ENCODE data around the gene ENTR1. TPM values are rescaled to one million over a fixed set of nuclear protein-coding genes. Genes with fewer than 3 reads are reported as not detected.

ENTR1 gene
- total and polyA plus RNA-seq, 2 donors (not counting 1 experiment from before 2014, with no cell fraction given), result 77.7 to 86.3 TPM

DNA sequence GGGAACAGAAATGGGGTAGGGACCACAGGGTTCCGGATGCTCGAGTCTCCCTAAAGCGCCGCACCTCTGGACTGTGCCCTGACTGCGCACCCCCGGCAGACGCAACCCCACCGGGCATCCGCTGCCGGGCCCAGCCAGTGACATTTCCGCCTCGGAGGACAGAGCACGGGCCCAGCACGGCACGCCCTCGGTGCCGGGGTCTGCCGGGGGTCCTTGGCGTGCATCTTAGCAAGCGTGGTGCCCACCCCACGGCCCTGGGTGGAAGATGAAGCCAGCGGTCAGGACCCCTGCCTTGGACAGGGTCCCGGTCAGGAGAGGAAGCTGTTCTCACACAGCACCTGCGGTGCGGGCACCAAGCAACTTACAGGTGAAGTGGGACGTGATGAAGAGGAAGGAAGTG, 22.2 kb upstream of the ENTR1 start:
- Histone ChIP-seq H3K4me1 (ENCODE audit: control insufficient read depth in 2 of 2, insufficient read depth in 2 of 2, low read length in 2 of 2) (peaks cover 8 to 9% of the 10 kb centered on the region in 2 donors), H2AFZ (ENCODE audit: insufficient read depth, low read depth, low read length, poor library complexity, severe bottlenecking) (no peak overlapping the region), H3K9me3 (ENCODE audit: control extremely low read depth in 1 of 3, control insufficient read depth in 2 of 3, insufficient read depth in 1 of 3, low read length in 2 of 3) (no peaks in the 10 kb centered on the region), H3K27ac (ENCODE audit: low read length in 2 of 2) (no peak overlapping the region), H3K36me3 (replicated peaks in 1 of 2; ENCODE audit: control extremely low read depth in 1 of 2, control insufficient read depth in 1 of 2, extremely low read depth in 1 of 2, insufficient read depth in 2 of 2, low read length in 1 of 2) (peaks cover 0 to 25% of the 10 kb centered on the region in 2 experiments), H4K20me1 (ENCODE audit: control insufficient read depth, insufficient read depth, low read length, poor library complexity, severe bottlenecking) (peaks cover 51% of the 10 kb centered on the region), H3K4me3 (ENCODE audit: control extremely low read depth in 1 of 5, extremely low read depth in 1 of 5, insufficient read depth in 1 of 5, low read depth in 2 of 5, low read length in 4 of 5) (no peak overlapping the region), H3K79me2 (ENCODE audit: control insufficient read depth, insufficient read depth, low read length) (peaks cover 35% of the 10 kb centered on the region), H3K4me2 (replicated peaks; ENCODE audit: low read depth, low read length, poor library complexity, severe bottlenecking) (no peak overlapping the region), H3K9ac (ENCODE audit: low read length) (no peak overlapping the region), H3K27me3 (replicated peaks in 1 of 4; ENCODE audit: control extremely low read depth in 1 of 4, control insufficient read depth in 3 of 4, insufficient read depth in 4 of 4, low read length in 3 of 4) (no peaks in the 10 kb centered on the region)
- no peak for TF ChIP-seq CTCF (IDR thresholded peaks at IDR 0.05)
- TF ChIP-seq EZH2 (IDR thresholded peaks at IDR 0.05; ENCODE audit: borderline replicate concordance, insufficient read depth, low read depth, low read length, poor library complexity, severe bottlenecking), result no peak
- H3K4me1 Mint-ChIP-seq, result peaks cover 15% of the 10 kb centered on the region
- H3K27ac Mint-ChIP-seq, result no peak overlapping the region
- no peaks in the 10 kb centered on the region for H3K9me3 Mint-ChIP-seq (ENCODE audit: insufficient read depth)
- intact Hi-C loops (cut with micrococcal nuclease), result no loop called here
- POLR2A ChIA-PET, result no interaction called here
- 91% methylated on average over 26 of the region's 26 CpGs for WGBS (ENCODE audit: insufficient coverage)
- CTCF ChIA-PET, result no interaction called here
- ATAC-seq (ENCODE audit: low read depth), result no peak
- no peak overlapping the region for H3K4me3 Mint-ChIP-seq
- DNase-seq, result no peak
- H3K27me3 Mint-ChIP-seq, result no peaks in the 10 kb centered on the region

- DNase-seq (no peak), ATAC-seq (ENCODE audit: low read depth) (no peak)
- 98% methylated on average over 35 of the region's 36 CpGs for WGBS (ENCODE audit: insufficient coverage)
- peaks cover 28% of the 10 kb centered on the region for H3K79me2 ChIP-seq (ENCODE audit: control insufficient read depth, insufficient read depth, low read length)
- intact Hi-C loops (cut with micrococcal nuclease), result no loop called here
- Mint-ChIP-seq H3K4me3 (no peak overlapping the region), H3K27ac (no peak overlapping the region), H3K9me3 (ENCODE audit: insufficient read depth) (no peaks in the 10 kb centered on the region), H3K4me1 (peaks cover 7% of the 10 kb centered on the region), H3K27me3 (no peaks in the 10 kb centered on the region)
- TF ChIP-seq EZH2 (IDR thresholded peaks at IDR 0.05; ENCODE audit: borderline replicate concordance, insufficient read depth, low read depth, low read length, poor library complexity, severe bottlenecking), result no peak
- no peak overlapping the region for H3K9ac ChIP-seq (ENCODE audit: low read length)
- ChIA-PET CTCF (no interaction called here), POLR2A (no interaction called here)
- peaks cover 43% of the 10 kb centered on the region for H4K20me1 ChIP-seq (ENCODE audit: control insufficient read depth, insufficient read depth, low read length, poor library complexity, severe bottlenecking)
- peaks cover 0 to 26% of the 10 kb centered on the region in 2 experiments for H3K36me3 ChIP-seq (replicated peaks in 1 of 2; ENCODE audit: control extremely low read depth in 1 of 2, control insufficient read depth in 1 of 2, extremely low read depth in 1 of 2, insufficient read depth in 2 of 2, low read length in 1 of 2)
- no peak overlapping the region for H3K4me3 ChIP-seq (ENCODE audit: control extremely low read depth in 1 of 5, extremely low read depth in 1 of 5, insufficient read depth in 1 of 5, low read depth in 2 of 5, low read length in 4 of 5)
- H3K4me2 ChIP-seq (replicated peaks; ENCODE audit: low read depth, low read length, poor library complexity, severe bottlenecking), result no peak overlapping the region
- peaks cover under 1 to 2% of the 10 kb centered on the region in 2 donors for H3K4me1 ChIP-seq (ENCODE audit: control insufficient read depth in 2 of 2, insufficient read depth in 2 of 2, low read length in 2 of 2)
- H2AFZ ChIP-seq (ENCODE audit: insufficient read depth, low read depth, low read length, poor library complexity, severe bottlenecking), result no peak overlapping the region
- no peaks in the 10 kb centered on the region for H3K27me3 ChIP-seq (replicated peaks in 1 of 4; ENCODE audit: control extremely low read depth in 1 of 4, control insufficient read depth in 3 of 4, insufficient read depth in 4 of 4, low read length in 3 of 4)
- no peaks in the 10 kb centered on the region for H3K9me3 ChIP-seq (ENCODE audit: control extremely low read depth in 1 of 3, control insufficient read depth in 2 of 3, insufficient read depth in 1 of 3, low read length in 2 of 3)
- no peak overlapping the region for H3K27ac ChIP-seq (ENCODE audit: low read length in 2 of 2)
Observed at GRCh38 chr9:136431782-136432350, 21.5 kb upstream of the ENTR1 start.

Measured in B cell (primary cell).